Keratinocyte (primary cell): ENCODE results near the gene ACOT6. TPM values are rescaled to one million over a fixed set of nuclear protein-coding genes. Genes with fewer than 3 reads are reported as not detected.
A peak's percentile ranks its signal among the peaks of the same experiment; 100 is the strongest.

Experiments
- DNase-seq: peaks from one replicate; pipeline ENCODE4 v3.0.0-alpha.2; 2011; ENCODE audit warnings: low read depth, missing footprints, low spot score
- FAIRE-seq: peaks from 2 replicates; lab custom pipeline; 2011; peaks lifted over from hg19 to GRCh38; lab: Jason Lieb, UNC
- H2AFZ ChIP-seq: 2 replicates; pipeline ENCODE4 v1.6.0; 2012; ENCODE audit warnings: low read length, control low read depth, inconsistent platforms; ENCODE audit not compliant: control insufficient read depth
- H3K27ac ChIP-seq: 2 replicates; pipeline ENCODE4 v1.5.1; 2011; ENCODE audit warnings: low read length; ENCODE audit not compliant: control insufficient read depth, insufficient read depth
- H3K27me3 ChIP-seq: 3 replicates; pipeline ENCODE4 v1.6.0; 2011; ENCODE audit warnings: low read length; ENCODE audit not compliant: control insufficient read depth, insufficient read depth; ENCODE audit errors: extremely low read depth
- H3K36me3 ChIP-seq, 2 experiments: 2 replicates in 1 of 2; 3 replicates in 1 of 2; pipeline ENCODE4 v1.5.1; 2011; ENCODE audit warnings: low read length in 2 of 2, mild to moderate bottlenecking in 1 of 2; ENCODE audit not compliant: control insufficient read depth in 2 of 2, insufficient read depth in 2 of 2; ENCODE audit errors: extremely low read depth in 1 of 2
- H3K4me1 ChIP-seq: 3 replicates; pipeline ENCODE4 v1.5.1; 2011; ENCODE audit warnings: low read length; ENCODE audit not compliant: control insufficient read depth, insufficient read depth; ENCODE audit errors: extremely low read depth
- H3K4me2 ChIP-seq: 3 replicates; pipeline ENCODE4 v1.6.0; 2011; ENCODE audit warnings: low read depth, low read length; ENCODE audit not compliant: control insufficient read depth, insufficient read depth; ENCODE audit errors: extremely low read depth
- H3K4me3 ChIP-seq, 3 experiments: fragments of 200-600 bp in 1 of 3; sonication (generic) in 1 of 3; 2 replicates in 2 of 3; 3 replicates in 1 of 3; pipeline ENCODE4 v1.5.1; 2011 to 2016; ENCODE audit warnings: low read length in 3 of 3, mild to moderate bottlenecking in 3 of 3, control low read depth in 2 of 3, inconsistent platforms in 1 of 3, low read depth in 1 of 3, mixed read lengths in 1 of 3, mixed run types in 1 of 3, moderate library complexity in 1 of 3; ENCODE audit not compliant: control insufficient read depth in 2 of 3, insufficient read depth in 2 of 3; ENCODE audit errors: extremely low read depth in 1 of 3
- H3K79me2 ChIP-seq: 2 replicates; pipeline ENCODE4 v1.6.0; 2012; ENCODE audit warnings: low read length; ENCODE audit not compliant: control insufficient read depth, insufficient read depth
- H3K9ac ChIP-seq: 3 replicates; pipeline ENCODE4 v1.6.0; 2011; ENCODE audit warnings: low read length; ENCODE audit not compliant: control insufficient read depth, insufficient read depth; ENCODE audit errors: extremely low read depth
- H3K9me1 ChIP-seq: 3 replicates; pipeline ENCODE4 v1.6.0; 2011; ENCODE audit warnings: low read length; ENCODE audit not compliant: control insufficient read depth, insufficient read depth; ENCODE audit errors: extremely low read depth
- H3K9me3 ChIP-seq: 2 replicates; pipeline ENCODE4 v1.5.1; 2012; ENCODE audit warnings: low read depth, low read length; ENCODE audit not compliant: control insufficient read depth
- H4K20me1 ChIP-seq: 3 replicates; pipeline ENCODE4 v1.6.0; 2011; ENCODE audit warnings: low read length; ENCODE audit not compliant: control insufficient read depth, insufficient read depth; ENCODE audit errors: extremely low read depth
- CTCF ChIP-seq, 3 experiments: IDR thresholded peaks in 1 of 3; conservative IDR thresholded peaks in 1 of 3; optimal IDR thresholded peaks in 1 of 3; 2 replicates in 2 of 3; 3 replicates in 1 of 3; pipeline versions ENCODE3 to v1.5.1; 2011; ENCODE audit warnings: low read length in 3 of 3, mild to moderate bottlenecking in 3 of 3, moderate library complexity in 2 of 3, control low read depth in 1 of 3, inconsistent platforms in 1 of 3; ENCODE audit not compliant: insufficient read depth in 2 of 3; ENCODE audit errors: extremely low read depth in 1 of 3
- EZH2 ChIP-seq: IDR thresholded peaks from one replicate; pipeline ENCODE4 v1.6.1; 2012; ENCODE audit warnings: inconsistent platforms, mild to moderate bottlenecking, low read length, moderate library complexity
- dilution Hi-C: fragments of 300-500 bp; cut with MboI; formaldehyde crosslinking; loops from one replicate; pipeline ENCODE4 v1.7.0; 2020; ENCODE audit warnings: low sequenced_read_pairs; ENCODE audit not compliant: extremely low pct_ligation_motif_present
- polyA plus RNA-seq, 5 experiments: library from polyadenylated mRNA; depleted of rRNA in 3 of 5; stranded (reverse) in 3 of 5; stranded (forward) in 1 of 5; unstranded in 1 of 5; fragments of >200 nt; gene quantifications; 1 replicate in 1 of 5; 2 replicates in 3 of 5; 3 replicates in 1 of 5; pipeline versions ENCODE4 v1.2.1 to v1.2.3, GENCODE V29; 2011 to 2012; ENCODE audit warnings: missing spikeins in 2 of 5, low read depth in 1 of 5, low replicate concordance in 1 of 5

ACOT6 gene
- polyA plus RNA-seq, 1 donor (not counting 4 experiments of a cell fraction or from before 2014, with no cell fraction given) = not detected

- no peak for DNase-seq
These were observed 20.4 kb upstream of the ACOT6 start, which contains the start of gene ACOT4 for GRCh38 chr14:73591690-73592449. ACOT4 (plus strand) TSS chr14:73591873; CDS start chr14:73591960, 87 bp downstream.

GRCh38 chr14:73594491-73594890, 17.8 kb upstream of the ACOT6 start:
- Histone ChIP-seq H4K20me1 (no peaks in the 10 kb centered on the region), H3K9ac (no peak overlapping the region), H3K4me3 (no peak overlapping the region), H3K9me3 (no peaks in the 10 kb centered on the region), H3K4me2 (no peak overlapping the region), H3K9me1 (no peaks in the 10 kb centered on the region), H3K27ac (no peak overlapping the region), H3K36me3 (no peaks in the 10 kb centered on the region), H3K4me1 (peaks cover 3% of the 10 kb centered on the region), H3K79me2 (no peaks in the 10 kb centered on the region), H3K27me3 (no peaks in the 10 kb centered on the region), H2AFZ (no peak overlapping the region)
- dilution Hi-C loops = no loop called here
- TF ChIP-seq CTCF (optimal IDR thresholded peaks at IDR 0.05 in 1 of 3, IDR thresholded peaks at IDR 0.05 in 1 of 3, conservative IDR thresholded peaks at IDR 0.05 in 1 of 3; ENCODE audit: extremely low read depth in 1 of 3, insufficient read depth in 2 of 3, low read length in 3 of 3) (no peak), EZH2 (no peak)
- DNase-seq (no peak), FAIRE-seq (no peak)

More at GRCh38 chr14:73591690-73592449, 20.4 kb upstream of the ACOT6 start, which contains the start of gene ACOT4:
- H3K27ac ChIP-seq = no peak within 1 kb of the TSS
- H3K79me2 ChIP-seq = no peaks in the 10 kb centered on the region
- peaks cover 3% of the 10 kb centered on the region for H3K4me1 ChIP-seq
- H3K9ac ChIP-seq = peak within 1 kb of the TSS; percentile 13
- no peaks in the 10 kb centered on the region for H3K36me3 ChIP-seq
- peak within 1 kb of the TSS; percentile 84 for H2AFZ ChIP-seq
- H3K4me3 ChIP-seq = peak within 1 kb of the TSS; percentile 34 to 63 (median 57)
- H4K20me1 ChIP-seq = no peaks in the 10 kb centered on the region
- FAIRE-seq = no peak
- H3K27me3 ChIP-seq = no peaks in the 10 kb centered on the region
- no peaks in the 10 kb centered on the region for H3K9me3 ChIP-seq
- TF ChIP-seq CTCF (optimal IDR thresholded peaks at IDR 0.05 in 1 of 3, IDR thresholded peaks at IDR 0.05 in 1 of 3, conservative IDR thresholded peaks at IDR 0.05 in 1 of 3; ENCODE audit: extremely low read depth in 1 of 3, insufficient read depth in 2 of 3, low read length in 3 of 3) (peak in 1 of 3 experiments; percentile 20), EZH2 (no peak)
- H3K4me2 ChIP-seq = peak within 1 kb of the TSS; percentile 74
- no peaks in the 10 kb centered on the region for H3K9me1 ChIP-seq
- dilution Hi-C loops = no loop called here
